OCI-LY7 (cell line): ENCODE results near the gene HPSE2. TPM values are rescaled to one million over a fixed set of nuclear protein-coding genes. Genes with fewer than 3 reads are reported as not detected.

Experiments
- BruUV-seq: library from RNA; stranded (reverse); fragments of 400-500 nt; replicated peaks from 2 replicates; lab custom pipeline; 2021; lab: Mats Ljungman, UMichigan
- CTCF ChIA-PET: fragments of 300-600 bp; sonication (Branson Sonifier 250); formaldehyde crosslinking; loops from one replicate; lab custom pipeline; 2022; ENCODE audit warnings: antibody characterized with exemption; ENCODE audit not compliant: unreplicated experiment; lab: Charles Lee
- POLR2A ChIA-PET: fragments of 300-600 bp; sonication (Branson Sonifier 250); formaldehyde crosslinking; loops from one replicate; lab custom pipeline; 2022; ENCODE audit warnings: antibody characterized with exemption; lab: Charles Lee
- DNase-seq: peaks from one replicate; pipeline ENCODE4 v3.0.0-alpha.2; 2015; ENCODE audit warnings: low spot score
- H2AFZ ChIP-seq: fragments of 200-600 bp; sonication (generic), shearing (Covaris generic); 2 replicates; pipeline ENCODE4 v1.6.1; 2014; ENCODE audit warnings: mild to moderate bottlenecking, antibody characterized with exemption, low read length, moderate library complexity
- H3K27ac ChIP-seq: fragments of 200-600 bp; sonication (generic); 2 replicates; pipeline ENCODE4 v1.5.1; 2014; ENCODE audit warnings: mixed run types, low read depth, mild to moderate bottlenecking, moderate library complexity, low read length, inconsistent platforms; ENCODE audit not compliant: poor library complexity, severe bottlenecking
- H3K36me3 ChIP-seq: fragments of 200-600 bp; sonication (generic); 2 replicates; pipeline ENCODE4 v1.6.1; 2014; ENCODE audit warnings: mild to moderate bottlenecking, antibody characterized with exemption, low read length, moderate library complexity, mixed read lengths; ENCODE audit not compliant: insufficient read depth
- H3K4me1 ChIP-seq: fragments of 200-600 bp; sonication (generic); 2 replicates; pipeline ENCODE4 v1.5.1; 2014; ENCODE audit warnings: mild to moderate bottlenecking, low read length; ENCODE audit not compliant: insufficient read depth, poor library complexity, severe bottlenecking
- H3K4me2 ChIP-seq: fragments of 200-600 bp; sonication (generic); 2 replicates; pipeline ENCODE4 v1.6.1; 2014; ENCODE audit warnings: mild to moderate bottlenecking, low read length
- H3K4me3 ChIP-seq: fragments of 200-600 bp; sonication (generic); 2 replicates; pipeline ENCODE4 v1.5.1; 2014; ENCODE audit warnings: mild to moderate bottlenecking, low read depth, low read length; ENCODE audit not compliant: poor library complexity, severe bottlenecking
- H3K79me2 ChIP-seq: fragments of 200-600 bp; sonication (generic); 2 replicates; pipeline ENCODE4 v1.6.1; 2016; ENCODE audit warnings: low read depth, mild to moderate bottlenecking, low read length, moderate library complexity, mixed read lengths; ENCODE audit not compliant: insufficient read depth
- H3K9me2 ChIP-seq: fragments of 200-600 bp; sonication (generic); 2 replicates; pipeline ENCODE4 v1.6.1; 2016; ENCODE audit warnings: mild to moderate bottlenecking, low read length, mixed read lengths; ENCODE audit not compliant: insufficient read depth
- H3K9me3 ChIP-seq: fragments of 200-600 bp; sonication (generic); 2 replicates; pipeline ENCODE4 v1.6.1; 2014; ENCODE audit warnings: mild to moderate bottlenecking, mixed run types, low read length, mixed read lengths
- H4K20me1 ChIP-seq: fragments of 200-600 bp; sonication (generic); 2 replicates; pipeline ENCODE4 v1.6.1; 2014; ENCODE audit warnings: mild to moderate bottlenecking, antibody characterized with exemption, low read length, moderate library complexity, mixed read lengths; ENCODE audit not compliant: insufficient read depth
- EZH2phosphoT487 ChIP-seq: fragments of 200-600 bp; sonication (generic); IDR thresholded peaks from 2 replicates; pipeline ENCODE4 v1.6.1; 2018; ENCODE audit warnings: low read depth, borderline replicate concordance, mild to moderate bottlenecking, mixed run types, antibody characterized with exemption, low read length, moderate library complexity, mixed read lengths
- intact Hi-C: fragments of 100-400 bp; cut with micrococcal nuclease; formaldehyde crosslinking; loops from one replicate; pipeline ENCODE4 v1.10.0; 2022; ENCODE audit not compliant: unreplicated experiment
- total RNA-seq, 2 experiments: library from RNA; depleted of rRNA in 1 of 2; stranded (reverse); fragments of >200 nt in 1 of 2; shearing (Covaris generic) in 1 of 2; gene quantifications; 2 replicates each; pipeline ENCODE4 v1.2.3, GENCODE V29; 2014 to 2022
- TF ChIP-seq, protein P1 (sequence below): fragments of 200-600 bp; sonication (generic); conservative IDR thresholded peaks from 2 replicates; pipeline ENCODE4 v1.5.1; 2014; ENCODE audit warnings: mild to moderate bottlenecking, antibody characterized with exemption, low read length, moderate library complexity, mixed read lengths

Gene HPSE2
- total RNA-seq, 2 experiments from 2014 or later = not detected

DNA sequence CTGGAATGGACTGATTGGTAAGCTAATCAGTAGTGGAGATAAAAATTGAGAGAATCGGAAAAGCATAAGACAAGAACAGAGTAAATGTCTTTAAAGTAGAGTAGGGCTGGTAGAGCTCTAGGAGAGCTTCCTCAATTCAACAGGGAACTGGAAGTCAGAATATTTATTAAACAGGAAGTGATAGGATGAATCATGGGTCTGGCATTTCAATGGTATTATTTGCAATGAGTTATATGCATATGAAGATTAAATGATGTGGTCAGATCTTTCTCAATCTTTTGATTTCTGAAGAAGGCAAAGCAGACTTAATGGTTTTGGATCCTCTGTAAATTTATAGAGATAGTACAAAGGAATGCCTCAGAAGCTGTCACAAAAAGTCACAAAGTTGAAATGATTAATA lies 349.0 kb downstream of the HPSE2 start:
- Histone ChIP-seq H3K36me3 (no peaks in the 10 kb centered on the region), H2AFZ (no peak overlapping the region), H3K9me3 (no peaks in the 10 kb centered on the region), H3K9me2 (no peaks in the 10 kb centered on the region), H4K20me1 (no peaks in the 10 kb centered on the region), H3K4me2 (no peak overlapping the region), H3K27ac (no peak overlapping the region), H3K79me2 (no peaks in the 10 kb centered on the region), H3K4me3 (no peak overlapping the region), H3K4me1 (no peaks in the 10 kb centered on the region)
- no TSS peak for BruUV-seq
- no peak for TF ChIP-seq EZH2phosphoT487
- TF ChIP-seq, protein P1, sequence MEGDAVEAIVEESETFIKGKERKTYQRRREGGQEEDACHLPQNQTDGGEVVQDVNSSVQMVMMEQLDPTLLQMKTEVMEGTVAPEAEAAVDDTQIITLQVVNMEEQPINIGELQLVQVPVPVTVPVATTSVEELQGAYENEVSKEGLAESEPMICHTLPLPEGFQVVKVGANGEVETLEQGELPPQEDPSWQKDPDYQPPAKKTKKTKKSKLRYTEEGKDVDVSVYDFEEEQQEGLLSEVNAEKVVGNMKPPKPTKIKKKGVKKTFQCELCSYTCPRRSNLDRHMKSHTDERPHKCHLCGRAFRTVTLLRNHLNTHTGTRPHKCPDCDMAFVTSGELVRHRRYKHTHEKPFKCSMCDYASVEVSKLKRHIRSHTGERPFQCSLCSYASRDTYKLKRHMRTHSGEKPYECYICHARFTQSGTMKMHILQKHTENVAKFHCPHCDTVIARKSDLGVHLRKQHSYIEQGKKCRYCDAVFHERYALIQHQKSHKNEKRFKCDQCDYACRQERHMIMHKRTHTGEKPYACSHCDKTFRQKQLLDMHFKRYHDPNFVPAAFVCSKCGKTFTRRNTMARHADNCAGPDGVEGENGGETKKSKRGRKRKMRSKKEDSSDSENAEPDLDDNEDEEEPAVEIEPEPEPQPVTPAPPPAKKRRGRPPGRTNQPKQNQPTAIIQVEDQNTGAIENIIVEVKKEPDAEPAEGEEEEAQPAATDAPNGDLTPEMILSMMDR = no peak
- ChIA-PET POLR2A (interaction anchor here (0.6 kb wide), 1 partner anchor 426 kb away, joined by 5 read pairs; no protein-coding TSS in a partner anchor), CTCF (no interaction called here)
- DNase-seq = no peak
- intact Hi-C loops = no loop called here

DNA sequence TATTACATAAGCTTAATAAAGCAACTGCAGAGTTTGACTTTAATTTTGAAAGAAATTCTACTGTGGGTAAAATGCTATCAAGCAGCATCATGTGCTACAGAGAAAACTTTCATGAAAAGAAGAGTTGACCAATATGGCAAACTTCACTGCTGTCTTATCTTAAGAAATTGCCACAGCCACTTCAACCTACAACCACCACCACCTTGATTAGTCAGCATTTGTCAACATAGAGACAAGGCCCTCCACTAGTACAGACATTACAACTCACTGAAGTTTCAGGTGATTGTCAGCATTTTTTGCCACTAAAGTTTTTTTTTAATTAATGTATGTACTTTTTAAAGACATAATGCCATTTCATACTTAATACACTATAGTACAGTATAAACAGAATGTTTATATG lies 350.3 kb downstream of the HPSE2 start:
- Histone ChIP-seq H2AFZ (no peak overlapping the region), H3K4me3 (no peak overlapping the region), H3K4me2 (no peak overlapping the region), H3K9me3 (no peaks in the 10 kb centered on the region), H3K4me1 (no peaks in the 10 kb centered on the region), H3K79me2 (no peaks in the 10 kb centered on the region), H3K9me2 (no peaks in the 10 kb centered on the region), H3K27ac (no peak overlapping the region), H4K20me1 (no peaks in the 10 kb centered on the region), H3K36me3 (no peaks in the 10 kb centered on the region)
- TF ChIP-seq, protein P1 = no peak
- TF ChIP-seq EZH2phosphoT487 = no peak
- DNase-seq = no peak
- BruUV-seq = no TSS peak
- ChIA-PET CTCF (no interaction called here), POLR2A (no interaction called here)
- intact Hi-C loops = no loop called here

DNA sequence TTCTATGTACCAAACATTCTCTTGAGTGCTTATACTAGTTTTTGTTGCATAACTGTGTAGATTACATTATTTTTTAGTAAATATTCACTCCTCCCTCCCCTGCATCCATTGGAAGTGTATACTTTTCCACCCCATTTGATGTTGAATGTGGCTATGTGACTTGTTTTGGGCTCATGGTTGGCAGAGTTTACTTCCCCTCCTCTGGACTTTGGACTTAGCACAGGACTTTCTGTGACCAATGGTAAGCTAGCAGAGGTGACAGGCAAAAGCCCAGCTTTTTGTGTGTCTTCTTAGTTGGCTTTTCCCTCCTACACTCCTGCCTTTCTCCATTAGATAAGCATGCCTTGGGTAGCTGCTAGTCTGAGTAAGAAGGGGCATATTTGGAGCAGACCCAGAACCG lies 353.9 kb downstream of the HPSE2 start:
- no peaks in the 10 kb centered on the region for H3K79me2 ChIP-seq
- no TSS peak for BruUV-seq
- ChIA-PET CTCF (no interaction called here), POLR2A (interaction anchor here (0.9 kb wide), 1 partner anchor 197 kb away, joined by 3 read pairs; no protein-coding TSS in a partner anchor)
- H3K4me2 ChIP-seq = no peak overlapping the region
- no peaks in the 10 kb centered on the region for H3K36me3 ChIP-seq
- H3K9me3 ChIP-seq = no peaks in the 10 kb centered on the region
- intact Hi-C loops = no loop called here
- no peak for TF ChIP-seq EZH2phosphoT487
- TF ChIP-seq, protein P1 = no peak
- H2AFZ ChIP-seq = no peak overlapping the region
- H3K9me2 ChIP-seq = no peaks in the 10 kb centered on the region
- H4K20me1 ChIP-seq = no peaks in the 10 kb centered on the region
- no peak for DNase-seq
- no peaks in the 10 kb centered on the region for H3K4me1 ChIP-seq
- no peak overlapping the region for H3K4me3 ChIP-seq
- no peak overlapping the region for H3K27ac ChIP-seq
